ENCODE data around the gene EIF3F.
A peak's percentile ranks its signal among the peaks of the same experiment; 100 is the strongest.

EIF3F gene

GRCh38 chr11:8023831-8024555 lies 36.9 kb downstream of the EIF3F start:
- peak; percentile 54 for DNase-seq

GRCh38 chr11:8025123-8025522 lies 38.0 kb downstream of the EIF3F start:
- DNase-seq = peak; percentile 55

GRCh38 chr11:8025816-8026215 lies 38.7 kb downstream of the EIF3F start:
- DNase-seq = peak; percentile 87

GRCh38 chr11:8026982-8027381 lies 39.8 kb downstream of the EIF3F start:
- DNase-seq = no peak

- no peak for DNase-seq
Measured at GRCh38 chr11:8028766-8029165, 41.6 kb downstream of the EIF3F start.

GRCh38 chr11:8030526-8031247 lies 43.5 kb downstream of the EIF3F start:
- no peak for DNase-seq

- no peak for DNase-seq
Measured at GRCh38 chr11:8031248-8032115, 44.3 kb downstream of the EIF3F start.

GRCh38 chr11:8032122-8032521 lies 45.0 kb downstream of the EIF3F start:
- no peak for DNase-seq

GRCh38 chr11:8032576-8033304 lies 45.6 kb downstream of the EIF3F start:
- DNase-seq = no peak

GRCh38 chr11:8033305-8034105 lies 46.4 kb downstream of the EIF3F start:
- peak; percentile 87 for DNase-seq

GRCh38 chr11:8034106-8034585 lies 47.0 kb downstream of the EIF3F start:
- no peak for DNase-seq

- no peak for DNase-seq
Measured at GRCh38 chr11:8034604-8035190, 47.6 kb downstream of the EIF3F start.

GRCh38 chr11:8035200-8035855 lies 48.2 kb downstream of the EIF3F start:
- DNase-seq = no peak

GRCh38 chr11:8036002-8036802 lies 49.1 kb downstream of the EIF3F start:
- DNase-seq = no peak

GRCh38 chr11:8036986-8037385 lies 49.8 kb downstream of the EIF3F start:
- DNase-seq = no peak

GRCh38 chr11:8038393-8038792 lies 51.3 kb downstream of the EIF3F start:
- DNase-seq = no peak

GRCh38 chr11:8038811-8039529 lies 51.8 kb downstream of the EIF3F start:
- no peak for DNase-seq

- DNase-seq = no peak
Measured at GRCh38 chr11:8039530-8040260, 52.6 kb downstream of the EIF3F start.
